Suprapubic skin (tissue), 4 donors: ENCODE data around the gene CAPZA1. TPM values are rescaled to one million over a fixed set of nuclear protein-coding genes. Genes with fewer than 3 reads are reported as not detected.

ENCODE experiments used
- DNase-seq, 2 donors: peaks; one replicate each; pipeline ENCODE4 v3.0.0-alpha.2; 2019; ENCODE audit warnings: low spot score in 2 of 2
- H3K27ac ChIP-seq: fragments of 200-600 bp; sonication (generic); one replicate; pipeline ENCODE4 v1.5.1; 2019
- H3K27me3 ChIP-seq: fragments of 200-600 bp; sonication (generic); one replicate; pipeline ENCODE4 v1.5.1; 2019
- H3K36me3 ChIP-seq: fragments of 200-600 bp; sonication (generic); one replicate; pipeline ENCODE4 v1.5.1; 2019
- H3K4me1 ChIP-seq: fragments of 200-600 bp; sonication (generic); one replicate; pipeline ENCODE4 v1.5.1; 2019
- H3K4me3 ChIP-seq: fragments of 200-600 bp; sonication (generic); one replicate; pipeline ENCODE4 v1.5.1; 2019; ENCODE audit warnings: mild to moderate bottlenecking
- H3K9me3 ChIP-seq: fragments of 200-600 bp; sonication (generic); one replicate; pipeline ENCODE4 v1.5.1; 2019
- CTCF ChIP-seq, 2 donors: fragments of 200-600 bp in 1 of 2; fragments of 450-650 bp in 1 of 2; sonication (generic) in 1 of 2; IDR thresholded peaks; one replicate each; pipeline ENCODE4 v1.5.1; 2016 to 2019; ENCODE audit warnings: antibody characterized with exemption in 2 of 2, mild to moderate bottlenecking in 1 of 2, moderate library complexity in 1 of 2
- EP300 ChIP-seq: sonication (generic); formaldehyde crosslinking; IDR thresholded peaks from one replicate; pipeline ENCODE4 v1.6.1; 2017; ENCODE audit warnings: antibody characterized with exemption
- POLR2A ChIP-seq, 2 donors: fragments of 450-650 bp; IDR thresholded peaks; one replicate each; pipeline ENCODE4 v1.6.1; 2017; ENCODE audit warnings: antibody characterized with exemption in 2 of 2, mild to moderate bottlenecking in 2 of 2, moderate library complexity in 2 of 2
- POLR2AphosphoS5 ChIP-seq, 3 donors: sonication (generic); formaldehyde crosslinking; IDR thresholded peaks; one replicate each; pipeline ENCODE4 v1.6.1; 2017; ENCODE audit warnings: antibody characterized with exemption in 3 of 3
- WGBS: methylation state at CpG from one replicate; pipeline ENCODE4 v1.1.5; 2018; 5-methylcytosine and 5-hydroxymethylcytosine counted together
- total RNA-seq, 4 donors: library from RNA; depleted of rRNA; stranded (reverse); fragments of >200 nt; gene quantifications; one replicate each; pipeline ENCODE4 v1.1.0, GENCODE V29; 2016

Gene CAPZA1
- total RNA-seq, 4 donors from 2014 or later = 134 to 218 (median 200) TPM

DNA sequence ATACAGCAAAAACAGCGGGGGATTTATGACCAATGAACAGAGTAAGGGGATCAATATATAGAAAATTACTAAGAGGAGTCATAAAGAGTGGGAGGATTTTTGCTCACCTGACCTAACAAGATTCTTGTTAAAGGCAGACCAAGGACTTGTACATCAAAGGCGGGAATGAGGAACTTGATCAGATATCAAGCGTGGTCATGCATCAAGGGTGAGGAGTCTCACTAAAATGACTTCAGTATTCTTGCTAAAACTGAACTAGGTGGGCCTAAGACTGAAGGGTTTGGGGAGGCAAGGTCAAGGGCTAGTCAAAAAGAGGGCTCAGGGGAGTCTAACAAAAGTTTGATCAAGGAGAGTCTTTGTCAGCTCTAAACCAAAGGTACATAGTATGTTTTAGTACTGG is 56.9 kb downstream of the CAPZA1 start:
- Histone ChIP-seq H3K27ac (no peak overlapping the region), H3K4me3 (no peak overlapping the region), H3K4me1 (peaks cover 30% of the 10 kb centered on the region), H3K9me3 (no peaks in the 10 kb centered on the region), H3K27me3 (no peaks in the 10 kb centered on the region), H3K36me3 (peaks cover 6% of the 10 kb centered on the region)
- TF ChIP-seq CTCF (IDR thresholded peaks at IDR 0.05) (no peak), POLR2A (IDR thresholded peaks at IDR 0.05) (no peak), POLR2AphosphoS5 (IDR thresholded peaks at IDR 0.05) (no peak), EP300 (no peak)
- WGBS = 82% methylated on average over 3 of the region's 3 CpGs
- DNase-seq = no peak

GRCh38 chr1:112677501-112677900 is 57.9 kb downstream of the CAPZA1 start:
- Histone ChIP-seq H3K27me3 (no peaks in the 10 kb centered on the region), H3K4me1 (peaks cover 30% of the 10 kb centered on the region), H3K4me3 (no peak overlapping the region), H3K36me3 (no peaks in the 10 kb centered on the region), H3K27ac (no peak overlapping the region), H3K9me3 (no peaks in the 10 kb centered on the region)
- DNase-seq = no peak
- no peak for TF ChIP-seq EP300
- TF ChIP-seq POLR2AphosphoS5 (IDR thresholded peaks at IDR 0.05) = no peak
- TF ChIP-seq CTCF (IDR thresholded peaks at IDR 0.05) = no peak
- TF ChIP-seq POLR2A (IDR thresholded peaks at IDR 0.05) = no peak
- 94% methylated on average over 4 of the region's 4 CpGs for WGBS

- H3K4me3 ChIP-seq = no peak overlapping the region
- TF ChIP-seq CTCF (IDR thresholded peaks at IDR 0.05) (no peak), POLR2A (IDR thresholded peaks at IDR 0.05) (no peak)
- peaks cover 25% of the 10 kb centered on the region for H3K4me1 ChIP-seq
- no peak for DNase-seq
- no peak overlapping the region for H3K27ac ChIP-seq
- no peaks in the 10 kb centered on the region for H3K9me3 ChIP-seq
- no peaks in the 10 kb centered on the region for H3K27me3 ChIP-seq
- WGBS = 86% methylated on average over 3 of the region's 3 CpGs
- H3K36me3 ChIP-seq = no peaks in the 10 kb centered on the region
These were observed 59.0 kb downstream of the CAPZA1 start for GRCh38 chr1:112678605-112679004.

DNA sequence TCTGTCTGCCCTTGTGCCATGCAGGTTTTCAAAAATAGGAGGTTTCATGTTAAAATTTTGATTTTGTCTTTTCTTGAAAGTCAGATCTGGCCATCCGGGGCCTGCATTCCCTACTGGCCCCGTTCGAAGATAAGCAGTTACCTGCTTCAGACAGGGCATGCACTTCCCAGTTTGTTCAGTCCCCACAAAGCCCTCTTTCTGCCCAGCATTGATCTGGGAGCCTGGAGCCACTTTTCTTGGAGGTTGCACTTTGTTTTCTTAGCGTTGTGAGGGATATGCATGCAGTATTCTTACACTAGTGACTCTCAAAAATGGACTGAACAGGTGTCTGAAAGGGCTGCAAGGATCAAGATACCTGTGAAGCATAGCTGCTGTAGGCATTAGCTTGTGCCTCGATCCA is 66.3 kb downstream of the CAPZA1 start:
- no peaks in the 10 kb centered on the region for H3K9me3 ChIP-seq
- peaks cover 30% of the 10 kb centered on the region for H3K4me1 ChIP-seq
- no peak overlapping the region for H3K4me3 ChIP-seq
- 74% methylated on average over 5 of the region's 5 CpGs for WGBS
- H3K36me3 ChIP-seq = peaks cover 26% of the 10 kb centered on the region
- TF ChIP-seq CTCF (IDR thresholded peaks at IDR 0.05) (no peak), POLR2AphosphoS5 (IDR thresholded peaks at IDR 0.05) (no peak), POLR2A (IDR thresholded peaks at IDR 0.05) (no peak), EP300 (no peak)
- H3K27me3 ChIP-seq = no peaks in the 10 kb centered on the region
- DNase-seq = no peak
- no peak overlapping the region for H3K27ac ChIP-seq

DNA sequence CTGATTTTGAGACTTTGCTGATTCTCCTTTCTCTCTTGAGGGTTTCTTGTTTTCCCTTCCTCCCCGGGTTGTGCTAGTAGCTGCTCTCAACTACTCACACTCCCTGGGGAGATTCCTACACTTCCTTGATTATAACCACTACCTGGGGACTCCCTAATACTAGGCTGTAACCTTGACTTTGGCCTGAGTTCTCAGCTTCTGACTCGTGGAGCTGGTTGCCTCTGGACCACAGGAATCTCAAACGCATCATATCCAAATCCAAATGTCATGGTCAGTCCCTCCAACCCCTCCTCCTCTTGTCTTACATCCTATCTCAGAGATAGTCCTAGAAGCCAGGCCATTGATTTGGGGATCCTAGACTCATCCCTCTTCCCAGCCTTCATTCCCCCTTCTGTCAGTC is 66.8 kb downstream of the CAPZA1 start:
- no peaks in the 10 kb centered on the region for H3K27me3 ChIP-seq
- 53% methylated on average over 3 of the region's 3 CpGs for WGBS
- H3K27ac ChIP-seq = no peak overlapping the region
- no peak overlapping the region for H3K4me3 ChIP-seq
- no peak for DNase-seq
- H3K9me3 ChIP-seq = no peaks in the 10 kb centered on the region
- H3K36me3 ChIP-seq = peaks cover 31% of the 10 kb centered on the region
- H3K4me1 ChIP-seq = peaks cover 30% of the 10 kb centered on the region
- TF ChIP-seq EP300 = no peak
- no peak for TF ChIP-seq POLR2AphosphoS5 (IDR thresholded peaks at IDR 0.05)
- TF ChIP-seq CTCF (IDR thresholded peaks at IDR 0.05) = no peak
- no peak for TF ChIP-seq POLR2A (IDR thresholded peaks at IDR 0.05)
